Measurements from ENCODE around the gene TTC27.

DNA sequence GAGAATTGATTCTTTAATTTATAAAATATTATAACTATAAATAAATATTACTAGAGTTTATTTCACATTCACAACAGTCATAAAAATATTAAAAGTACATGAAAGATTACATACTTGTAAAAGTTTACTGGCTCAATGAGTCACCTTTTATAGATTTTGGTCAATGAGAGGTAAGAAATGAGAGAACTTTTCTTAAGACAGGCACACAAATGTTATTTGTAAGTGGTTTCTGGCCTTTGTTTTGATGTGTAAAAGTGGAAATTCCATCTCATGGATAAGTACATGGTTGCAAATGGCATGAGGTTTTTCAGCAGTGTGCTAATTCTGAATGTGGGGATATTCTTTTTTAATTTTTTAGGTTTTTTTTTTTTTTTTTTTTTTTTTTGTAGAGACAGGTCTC is 63.8 kb downstream of the TTC27 start:
- TF ChIP-seq, protein P1, sequence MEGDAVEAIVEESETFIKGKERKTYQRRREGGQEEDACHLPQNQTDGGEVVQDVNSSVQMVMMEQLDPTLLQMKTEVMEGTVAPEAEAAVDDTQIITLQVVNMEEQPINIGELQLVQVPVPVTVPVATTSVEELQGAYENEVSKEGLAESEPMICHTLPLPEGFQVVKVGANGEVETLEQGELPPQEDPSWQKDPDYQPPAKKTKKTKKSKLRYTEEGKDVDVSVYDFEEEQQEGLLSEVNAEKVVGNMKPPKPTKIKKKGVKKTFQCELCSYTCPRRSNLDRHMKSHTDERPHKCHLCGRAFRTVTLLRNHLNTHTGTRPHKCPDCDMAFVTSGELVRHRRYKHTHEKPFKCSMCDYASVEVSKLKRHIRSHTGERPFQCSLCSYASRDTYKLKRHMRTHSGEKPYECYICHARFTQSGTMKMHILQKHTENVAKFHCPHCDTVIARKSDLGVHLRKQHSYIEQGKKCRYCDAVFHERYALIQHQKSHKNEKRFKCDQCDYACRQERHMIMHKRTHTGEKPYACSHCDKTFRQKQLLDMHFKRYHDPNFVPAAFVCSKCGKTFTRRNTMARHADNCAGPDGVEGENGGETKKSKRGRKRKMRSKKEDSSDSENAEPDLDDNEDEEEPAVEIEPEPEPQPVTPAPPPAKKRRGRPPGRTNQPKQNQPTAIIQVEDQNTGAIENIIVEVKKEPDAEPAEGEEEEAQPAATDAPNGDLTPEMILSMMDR (conservative IDR thresholded peaks at IDR 0.05 in 1 of 2, IDR thresholded peaks at IDR 0.05 in 1 of 2; ENCODE audit: extremely low read depth in 1 of 2, insufficient read depth in 1 of 2, low read depth in 1 of 2, low read length in 2 of 2): no peak
- TF ChIP-seq EZH2 (IDR thresholded peaks at IDR 0.05; ENCODE audit: borderline replicate concordance, low read length): no peak
